NB4 (cell line): ENCODE results near the gene STAT1.

ENCODE experiments used
- DNase-seq: peaks from one replicate; pipeline ENCODE4 v3.0.0; 2010; ENCODE audit warnings: low read depth
- H3K4me3 ChIP-seq: one replicate; pipeline ENCODE4 v1.5.1; 2011; ENCODE audit warnings: mild to moderate bottlenecking, low read depth, low read length, moderate library complexity
- CTCF ChIP-seq: IDR thresholded peaks from one replicate; pipeline ENCODE4 v1.5.1; 2012; ENCODE audit warnings: low read depth, low read length
- MAX ChIP-seq: IDR thresholded peaks from 2 replicates; pipeline ENCODE4 v1.6.1; 2011; ENCODE audit warnings: low read depth, low read length
- MYC ChIP-seq: IDR thresholded peaks from 2 replicates; pipeline ENCODE4 v1.6.1; 2011; ENCODE audit warnings: low read depth, low read length
- POLR2A ChIP-seq: IDR thresholded peaks from 2 replicates; pipeline ENCODE4 v1.6.1; 2011; ENCODE audit warnings: mild to moderate bottlenecking; ENCODE audit not compliant: insufficient read length; ENCODE audit errors: extremely low read depth

STAT1 gene

DNA sequence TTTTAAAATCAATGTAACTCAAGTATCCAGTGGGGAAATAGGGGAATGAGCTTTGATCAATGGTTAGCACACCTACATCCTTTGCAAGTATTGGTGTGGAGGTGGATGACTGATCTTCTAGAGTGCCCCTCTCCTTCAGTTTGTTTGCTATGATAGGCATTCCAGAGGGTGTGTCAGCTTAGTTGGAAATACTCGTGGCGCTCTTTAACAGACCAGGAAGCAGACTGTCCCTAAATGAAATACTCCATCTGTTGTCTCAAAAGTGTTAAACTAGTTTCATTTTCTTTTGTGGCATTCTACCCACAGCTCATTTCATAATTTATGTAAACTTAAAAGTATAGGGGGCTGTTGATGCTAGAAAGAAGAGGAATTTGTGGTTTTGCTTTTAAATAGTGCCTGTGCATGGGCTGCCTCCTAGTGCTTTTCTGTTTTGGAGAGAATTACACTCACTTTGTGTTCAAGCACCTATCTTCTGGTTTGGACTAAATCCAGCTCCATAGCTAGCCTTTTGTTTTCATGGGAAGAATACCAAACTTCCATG lies 66.2 kb downstream of the STAT1 start:
- peak; percentile 70 for DNase-seq
- TF ChIP-seq CTCF (peak; percentile 10), MYC (no peak)
- H3K4me3 ChIP-seq = no peak overlapping the region

- no peak for DNase-seq
- H3K4me3 ChIP-seq = no peak overlapping the region
- TF ChIP-seq MYC = no peak
- no peak for TF ChIP-seq MAX
- no peak for TF ChIP-seq POLR2A
- no peak for TF ChIP-seq CTCF
Measured at GRCh38 chr2:190947141-190947540, 66.8 kb downstream of the STAT1 start.

DNA sequence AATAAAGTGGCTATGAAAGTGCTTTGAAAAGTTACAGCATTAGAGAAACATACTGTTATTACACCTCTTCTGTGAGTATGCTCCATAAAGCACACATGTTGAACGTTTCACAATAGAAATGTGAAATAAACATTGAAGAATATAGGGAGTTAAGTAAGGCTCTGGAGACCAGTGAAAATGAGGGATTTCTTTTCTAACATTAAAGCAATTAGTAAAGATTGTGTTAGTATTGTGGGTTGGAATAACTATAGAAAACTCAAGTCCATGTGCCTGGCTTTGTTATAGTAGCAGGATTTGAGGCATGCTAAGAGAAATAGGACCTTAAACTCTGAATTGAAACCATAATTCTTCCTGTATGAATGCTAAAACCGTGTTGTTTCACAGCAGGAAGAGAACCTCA lies 70.3 kb downstream of the STAT1 start:
- H3K4me3 ChIP-seq = no peak overlapping the region
- no peak for TF ChIP-seq MYC
- TF ChIP-seq POLR2A = no peak
- TF ChIP-seq CTCF = no peak
- no peak for TF ChIP-seq MAX
- DNase-seq = no peak

GRCh38 chr2:190942697-190943096 lies 71.3 kb downstream of the STAT1 start:
- TF ChIP-seq POLR2A (no peak), MAX (no peak)
- H3K4me3 ChIP-seq = no peak overlapping the region
- DNase-seq = no peak

DNA sequence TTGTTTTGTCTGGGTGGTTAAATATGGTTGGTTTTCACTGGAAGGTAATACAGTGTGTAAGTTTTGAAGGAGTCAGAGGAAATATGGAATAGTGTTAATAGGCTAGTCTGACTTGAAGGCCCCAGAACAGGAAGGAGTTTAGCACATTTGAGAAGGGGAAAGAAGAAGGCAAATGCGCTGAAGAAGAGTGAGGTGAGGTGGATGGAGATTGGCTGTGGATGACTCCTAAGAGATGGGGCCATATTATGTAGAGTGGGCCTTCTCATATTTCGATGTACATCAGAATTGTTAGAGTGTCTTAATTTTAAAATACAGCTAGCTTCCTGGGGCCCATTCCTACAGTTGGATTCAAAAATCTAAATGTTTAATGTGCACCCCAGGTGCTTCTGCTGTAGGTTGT lies 72.4 kb downstream of the STAT1 start:
- TF ChIP-seq CTCF (no peak), MAX (no peak), POLR2A (no peak), MYC (no peak)
- H3K4me3 ChIP-seq = no peak overlapping the region

GRCh38 chr2:190940454-190940853 lies 73.5 kb downstream of the STAT1 start:
- no peak for DNase-seq
- H3K4me3 ChIP-seq = no peak overlapping the region
- TF ChIP-seq POLR2A (no peak), MYC (no peak), CTCF (no peak), MAX (no peak)

More for the DNA sequence above, 72.4 kb downstream of the STAT1 start:
- DNase-seq = no peak
